Right lobe of liver (tissue), 6 donors: ENCODE measurements around the gene RELN. TPM values are rescaled to one million over a fixed set of nuclear protein-coding genes. Genes with fewer than 3 reads are reported as not detected.
A peak's percentile ranks its signal among the peaks of the same experiment; 100 is the strongest.

Experiments
- ATAC-seq, 4 donors: fragments of 200-7000 bp; cut with Tn5 transposase; one replicate each; pipeline ENCODE4 v1.9.1; 2020; ENCODE audit warnings: mild to moderate bottlenecking in 4 of 4, moderate library complexity in 4 of 4
- DNase-seq, 3 donors: peaks; one replicate each; pipeline ENCODE4 v3.0.0-alpha.2; 2020
- H3K27ac ChIP-seq, 3 donors: fragments of 200-600 bp; one replicate each; pipeline ENCODE4 v1.8.0; 2022
- H3K27me3 ChIP-seq, 2 donors: fragments of 200-600 bp; one replicate each; pipeline ENCODE4 v1.8.0; 2022
- H3K36me3 ChIP-seq, 4 donors: fragments of 200-600 bp; sonication (generic) in 1 of 4; one replicate each; pipeline versions ENCODE4 v1.5.1 to v1.8.0; 2017 to 2022; ENCODE audit warnings: control low read depth in 1 of 4
- H3K4me1 ChIP-seq, 4 donors: fragments of 200-600 bp; sonication (generic) in 1 of 4; one replicate each; pipeline versions ENCODE4 v1.5.1 to v1.8.0; 2017 to 2022; ENCODE audit warnings: control low read depth in 1 of 4
- H3K4me3 ChIP-seq, 3 donors: fragments of 200-600 bp; one replicate each; pipeline ENCODE4 v1.8.0; 2022
- H3K9me3 ChIP-seq, 4 donors: fragments of 200-600 bp; sonication (generic) in 1 of 4; one replicate each; pipeline versions ENCODE4 v1.5.1 to v1.8.0; 2017 to 2022; ENCODE audit warnings: control low read depth in 1 of 4
- POLR2A ChIP-seq: fragments of 450-650 bp; IDR thresholded peaks from one replicate; pipeline ENCODE4 v1.6.1; 2017; ENCODE audit warnings: antibody characterized with exemption, mild to moderate bottlenecking
- WGBS: methylation state at CpG from one replicate; pipeline ENCODE4 v1.1.6; 2018; ENCODE audit warnings: low coverage, low lambda C conversion rate; ENCODE audit not compliant: insufficient coverage; ENCODE audit errors: missing lambda C conversion rate; 5-methylcytosine and 5-hydroxymethylcytosine counted together
- intact Hi-C, 2 donors: fragments of 100-400 bp; cut with DNase I; formaldehyde crosslinking; loops; one replicate each; pipeline versions ENCODE4 v1.11.2 to v1.14.1; 2022
- total RNA-seq, 6 experiments: library from RNA; depleted of rRNA in 2 of 6; stranded (reverse); fragments of >200 nt in 2 of 6; fragmentation: NEBNext Ultra II Directional in 3 of 6; extraction: Animal tissue kit (Norgen Biotek cat#: 25700) in 3 of 6; gene quantifications; one replicate each; pipeline versions ENCODE4 v1.1.0 to v1.2.4, GENCODE V29; 2016 to 2023
- TF ChIP-seq, protein P1 (sequence below), 4 donors: fragments of 200-600 bp in 3 of 4; fragments of 450-650 bp in 1 of 4; IDR thresholded peaks; one replicate each; pipeline versions ENCODE4 v1.5.1 to v1.8.0; 2016 to 2022; ENCODE audit warnings: antibody characterized with exemption in 4 of 4, mild to moderate bottlenecking in 2 of 4
- donor health status: DM: no; HTN: yes; CAD: no.
- donor health status: DM: no; HTN: no; CAD: no.
- donor health status: DM: no; HTN: no; CAD: no.
- donor health status: DM: no; HTN: yes; CAD: no.
- donor health status: DM: no; HTN: yes; CAD: no.

The RELN gene
- total RNA-seq, 6 experiments from 2014 or later: 11.9 to 35.7 (median 18.9) TPM

DNA sequence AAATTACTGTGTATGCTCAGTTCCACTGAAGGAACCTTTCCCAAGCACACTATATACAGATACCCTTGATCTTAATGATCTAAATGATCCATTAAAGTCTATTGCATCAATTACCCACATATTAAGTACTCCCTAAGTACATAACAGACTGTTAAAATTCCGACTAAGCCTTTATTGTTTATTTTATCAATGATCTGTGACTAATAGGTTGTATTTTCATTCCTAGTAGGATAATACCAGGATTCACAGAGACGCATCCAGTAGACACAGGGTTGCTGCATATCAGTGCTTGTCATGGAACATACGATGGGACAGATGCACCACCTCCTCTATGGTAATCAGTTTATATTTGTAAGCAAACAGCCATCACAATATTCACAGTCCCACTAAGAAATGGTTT is 383.8 kb downstream of the RELN start:
- ATAC-seq: no peak
- intact Hi-C loops: no loop called here

DNA sequence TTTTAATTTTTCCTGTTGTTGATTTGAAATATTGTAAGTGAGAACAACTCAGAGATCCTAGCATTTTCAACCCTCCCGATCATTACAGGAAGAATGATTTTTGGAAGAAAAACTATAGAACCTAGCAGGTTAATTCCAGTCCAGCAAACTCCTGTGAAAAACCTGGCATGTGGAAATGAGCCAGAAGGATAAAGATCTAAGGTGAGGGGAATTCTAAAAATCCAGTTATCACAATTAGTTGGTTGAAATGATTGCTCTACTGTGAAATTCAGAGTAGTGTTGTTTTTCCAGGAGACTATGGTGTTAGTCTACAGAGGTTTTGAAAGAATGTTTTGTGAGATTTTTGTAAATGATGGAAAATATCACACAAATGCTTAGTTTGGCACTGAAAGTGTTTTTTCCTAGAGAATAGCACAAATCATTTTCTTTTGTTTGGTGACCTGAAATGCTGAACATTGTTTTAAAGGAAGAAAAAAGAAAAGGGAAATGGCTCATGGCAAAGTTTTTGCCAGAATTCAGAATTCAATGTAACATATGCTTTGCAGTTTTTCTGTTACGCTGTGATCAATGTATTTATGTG is 391.0 kb downstream of the RELN start:
- intact Hi-C loops: no loop called here
- Histone ChIP-seq H3K36me3 (no peaks in the 10 kb centered on the region), H3K4me1 (no peaks in the 10 kb centered on the region), H3K27me3 (no peaks in the 10 kb centered on the region), H3K27ac (no peak overlapping the region), H3K4me3 (no peak overlapping the region), H3K9me3 (no peaks in the 10 kb centered on the region)
- ATAC-seq (no peak), DNase-seq (no peak)
- 76% methylated on average over 2 of the region's 2 CpGs for WGBS
- TF ChIP-seq POLR2A: no peak
- TF ChIP-seq, protein P1, sequence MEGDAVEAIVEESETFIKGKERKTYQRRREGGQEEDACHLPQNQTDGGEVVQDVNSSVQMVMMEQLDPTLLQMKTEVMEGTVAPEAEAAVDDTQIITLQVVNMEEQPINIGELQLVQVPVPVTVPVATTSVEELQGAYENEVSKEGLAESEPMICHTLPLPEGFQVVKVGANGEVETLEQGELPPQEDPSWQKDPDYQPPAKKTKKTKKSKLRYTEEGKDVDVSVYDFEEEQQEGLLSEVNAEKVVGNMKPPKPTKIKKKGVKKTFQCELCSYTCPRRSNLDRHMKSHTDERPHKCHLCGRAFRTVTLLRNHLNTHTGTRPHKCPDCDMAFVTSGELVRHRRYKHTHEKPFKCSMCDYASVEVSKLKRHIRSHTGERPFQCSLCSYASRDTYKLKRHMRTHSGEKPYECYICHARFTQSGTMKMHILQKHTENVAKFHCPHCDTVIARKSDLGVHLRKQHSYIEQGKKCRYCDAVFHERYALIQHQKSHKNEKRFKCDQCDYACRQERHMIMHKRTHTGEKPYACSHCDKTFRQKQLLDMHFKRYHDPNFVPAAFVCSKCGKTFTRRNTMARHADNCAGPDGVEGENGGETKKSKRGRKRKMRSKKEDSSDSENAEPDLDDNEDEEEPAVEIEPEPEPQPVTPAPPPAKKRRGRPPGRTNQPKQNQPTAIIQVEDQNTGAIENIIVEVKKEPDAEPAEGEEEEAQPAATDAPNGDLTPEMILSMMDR (IDR thresholded peaks at IDR 0.05): no peak

More for the DNA sequence above, 383.8 kb downstream of the RELN start:
- Histone ChIP-seq H3K4me3 (no peak overlapping the region), H3K36me3 (no peaks in the 10 kb centered on the region), H3K27me3 (no peaks in the 10 kb centered on the region), H3K27ac (no peak overlapping the region), H3K9me3 (no peaks in the 10 kb centered on the region), H3K4me1 (no peaks in the 10 kb centered on the region)
- TF ChIP-seq, protein P1 (IDR thresholded peaks at IDR 0.05): no peak
- no peak for TF ChIP-seq POLR2A
- 69% methylated on average over 3 of the region's 3 CpGs for WGBS
- DNase-seq: no peak

- Histone ChIP-seq H3K4me3 (no peak overlapping the region), H3K4me1 (no peaks in the 10 kb centered on the region), H3K9me3 (no peaks in the 10 kb centered on the region), H3K27ac (no peak overlapping the region), H3K27me3 (no peaks in the 10 kb centered on the region), H3K36me3 (no peaks in the 10 kb centered on the region)
- TF ChIP-seq, protein P1 (IDR thresholded peaks at IDR 0.05): no peak
- no peak for TF ChIP-seq POLR2A
- no peak for DNase-seq
- intact Hi-C loops: no loop called here
- WGBS: 64% methylated on average over 2 of the region's 2 CpGs
- ATAC-seq: no peak
Measured at GRCh38 chr7:103597606-103598005, 391.9 kb downstream of the RELN start.

DNA sequence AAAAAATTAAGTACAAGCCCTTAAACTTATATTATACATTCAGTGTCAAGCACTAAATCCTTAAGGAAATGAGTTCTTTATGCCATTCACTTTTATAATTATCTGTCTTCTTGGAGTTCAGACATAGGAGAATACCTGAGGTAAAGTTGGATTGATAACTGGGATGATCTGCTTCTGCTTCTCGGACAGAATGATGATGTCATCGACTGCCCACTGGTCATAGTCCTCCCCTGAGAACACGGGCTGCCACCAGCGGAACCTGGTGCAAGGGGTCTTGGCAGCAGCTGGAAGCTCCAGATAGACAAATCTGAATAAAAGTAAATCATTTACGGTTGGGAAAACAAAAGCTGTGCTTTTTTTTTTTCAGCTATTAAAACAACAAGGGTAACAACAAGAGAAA is 395.3 kb downstream of the RELN start:
- DNase-seq (peak in 1 of 3 donors; percentile 23), ATAC-seq (peak in 1 of 4 donors; percentile 61)
- TF ChIP-seq, protein P1 (IDR thresholded peaks at IDR 0.05): no peak
- no peak for TF ChIP-seq POLR2A
- Histone ChIP-seq H3K4me1 (no peaks in the 10 kb centered on the region), H3K9me3 (no peaks in the 10 kb centered on the region), H3K4me3 (no peak overlapping the region), H3K36me3 (no peaks in the 10 kb centered on the region), H3K27ac (no peak overlapping the region), H3K27me3 (no peaks in the 10 kb centered on the region)
- intact Hi-C loops: no loop called here
- WGBS: 75% methylated on average over 5 of the region's 5 CpGs

DNA sequence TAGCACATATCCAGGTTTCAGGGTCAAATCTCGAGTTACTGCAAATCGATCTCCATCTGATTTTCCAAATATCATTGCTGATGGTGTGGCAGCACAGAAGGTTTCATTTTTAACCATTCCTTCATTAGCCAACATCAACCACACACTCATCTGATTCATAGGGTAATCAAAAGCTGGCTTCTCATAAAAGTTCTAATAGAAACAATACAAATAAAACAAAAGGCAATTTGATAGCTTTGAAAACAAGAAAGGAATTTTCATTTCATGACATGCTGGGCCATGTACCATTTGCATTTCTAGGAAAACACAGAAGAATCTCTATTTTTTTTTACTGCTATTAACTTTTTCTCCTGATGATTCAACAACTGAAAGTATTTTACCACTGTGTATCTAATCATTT is 395.8 kb downstream of the RELN start:
- Histone ChIP-seq H3K4me1 (no peaks in the 10 kb centered on the region), H3K4me3 (no peak overlapping the region), H3K9me3 (no peaks in the 10 kb centered on the region), H3K36me3 (no peaks in the 10 kb centered on the region), H3K27ac (no peak overlapping the region), H3K27me3 (no peaks in the 10 kb centered on the region)
- WGBS: 68% methylated on average over 2 of the region's 2 CpGs
- TF ChIP-seq POLR2A: no peak
- intact Hi-C loops: no loop called here
- DNase-seq: no peak
- no peak for ATAC-seq
